IMR-90 (cell line): Measurements from ENCODE around the gene YPEL4. TPM values are rescaled to one million over a fixed set of nuclear protein-coding genes. Genes with fewer than 3 reads are reported as not detected.

ENCODE experiments used
- ATAC-seq: fragments of 200-7000 bp; cut with Tn5 transposase; 2 replicates; pipeline ENCODE4 v1.9.1; 2020; ENCODE audit warnings: low read depth, mild to moderate bottlenecking, moderate library complexity
- BruUV-seq: library from RNA; stranded (reverse); fragments of 400-500 nt; replicated peaks from 2 replicates; lab custom pipeline; 2021; lab: Mats Ljungman, UMichigan
- CTCF ChIA-PET: fragments of 300-600 bp; formaldehyde crosslinking; extraction: SDS; loops from one replicate; lab custom pipeline; 2021; ENCODE audit warnings: antibody characterized with exemption; lab: Yijun Ruan, JAX
- POLR2A ChIA-PET: fragments of 300-600 bp; sonication (Branson Sonifier 250); formaldehyde crosslinking; loops from one replicate; lab custom pipeline; 2022; ENCODE audit warnings: antibody characterized with exemption; ENCODE audit not compliant: unreplicated experiment; lab: Charles Lee
- DNase-seq: peaks from one replicate; pipeline ENCODE4 v3.0.0; 2013
- H2AFZ ChIP-seq: replicated peaks from 2 replicates; pipeline ENCODE3; 2013; ENCODE audit warnings: low read length, mild to moderate bottlenecking; ENCODE audit not compliant: poor library complexity
- H2AK5ac ChIP-seq: 2 replicates; pipeline ENCODE4 v1.6.1; 2013; ENCODE audit warnings: low read depth, low read length, inconsistent platforms
- H2AK9ac ChIP-seq: replicated peaks from 2 replicates; pipeline ENCODE3; 2013; ENCODE audit warnings: mild to moderate bottlenecking, low read depth, low read length, moderate library complexity; ENCODE audit not compliant: poor library complexity
- H2BK120ac ChIP-seq: 2 replicates; pipeline ENCODE4 v1.6.1; 2013; ENCODE audit warnings: low read depth, low read length, inconsistent platforms
- H2BK15ac ChIP-seq: 3 replicates; pipeline ENCODE4 v1.6.1; 2013; ENCODE audit warnings: low read depth, low read length, inconsistent platforms
- H2BK20ac ChIP-seq: 2 replicates; pipeline ENCODE4 v1.6.1; 2013; ENCODE audit warnings: low read depth, mild to moderate bottlenecking, inconsistent platforms, low read length, moderate library complexity
- H2BK5ac ChIP-seq: 2 replicates; pipeline ENCODE4 v1.6.1; 2013; ENCODE audit warnings: mild to moderate bottlenecking, low read depth, low read length, inconsistent platforms; ENCODE audit not compliant: poor library complexity, severe bottlenecking
- H3K14ac ChIP-seq: replicated peaks from 2 replicates; pipeline ENCODE4 v1.6.1; 2013; ENCODE audit warnings: low read depth, low read length, inconsistent platforms
- H3K18ac ChIP-seq: 2 replicates; pipeline ENCODE4 v1.6.1; 2013; ENCODE audit warnings: low read depth, low read length, control low read depth
- H3K23ac ChIP-seq: 2 replicates; pipeline ENCODE4 v1.6.1; 2013; ENCODE audit warnings: low read depth, low read length, inconsistent platforms
- H3K27ac ChIP-seq: 2 replicates; pipeline ENCODE4 v1.5.1; 2013; ENCODE audit warnings: mild to moderate bottlenecking, control low read depth, low read length; ENCODE audit not compliant: insufficient read depth
- H3K27me3 ChIP-seq: 2 replicates; pipeline ENCODE4 v1.6.1; 2013; ENCODE audit warnings: low read length; ENCODE audit not compliant: control insufficient read depth, insufficient read depth
- H3K36me3 ChIP-seq: 2 replicates; pipeline ENCODE4 v1.6.1; 2013; ENCODE audit warnings: low read length, mixed read lengths; ENCODE audit not compliant: control insufficient read depth, insufficient read depth
- H3K4ac ChIP-seq: 2 replicates; pipeline ENCODE4 v1.6.1; 2013; ENCODE audit warnings: low read depth, low read length, inconsistent platforms
- H3K4me1 ChIP-seq: 2 replicates; pipeline ENCODE4 v1.6.1; 2013; ENCODE audit warnings: low read length, mixed read lengths; ENCODE audit not compliant: control insufficient read depth, insufficient read depth
- H3K4me2 ChIP-seq: 2 replicates; pipeline ENCODE4 v1.6.1; 2013; ENCODE audit warnings: low read depth, mild to moderate bottlenecking, control low read depth, low read length, moderate library complexity
- H3K4me3 ChIP-seq: 2 replicates; pipeline ENCODE4 v1.5.1; 2013; ENCODE audit warnings: low read depth, mild to moderate bottlenecking, control low read depth, low read length, moderate library complexity; ENCODE audit not compliant: insufficient read depth
- H3K56ac ChIP-seq: 2 replicates; pipeline ENCODE4 v1.6.1; 2013; ENCODE audit warnings: low read length, inconsistent platforms; ENCODE audit not compliant: insufficient read depth; ENCODE audit errors: extremely low read depth
- H3K79me1 ChIP-seq, 2 experiments: 2 replicates each; pipeline ENCODE4 v1.6.1; 2013; ENCODE audit warnings: low read length in 2 of 2, inconsistent platforms in 1 of 2, low read depth in 1 of 2
- H3K9ac ChIP-seq: 2 replicates; pipeline ENCODE4 v1.6.1; 2013; ENCODE audit warnings: low read depth, low read length, control low read depth
- H3K9me1 ChIP-seq: 2 replicates; pipeline ENCODE4 v1.6.1; 2013; ENCODE audit warnings: low read length, inconsistent platforms; ENCODE audit not compliant: insufficient read depth
- H3K9me3 ChIP-seq: 2 replicates; pipeline ENCODE4 v1.6.1; 2013; ENCODE audit warnings: low read length; ENCODE audit not compliant: control insufficient read depth, insufficient read depth
- H4K20me1 ChIP-seq: 2 replicates; pipeline ENCODE4 v1.6.1; 2013; ENCODE audit warnings: low read length, inconsistent platforms; ENCODE audit not compliant: insufficient read depth
- H4K5ac ChIP-seq: 2 replicates; pipeline ENCODE4 v1.6.1; 2013; ENCODE audit warnings: mild to moderate bottlenecking, low read depth, low read length, control low read depth
- H4K8ac ChIP-seq, 2 experiments: 2 replicates each; pipeline ENCODE4 v1.6.1; 2013; ENCODE audit warnings: low read depth in 2 of 2, low read length in 2 of 2, control low read depth in 1 of 2, inconsistent platforms in 1 of 2
- H4K91ac ChIP-seq: 2 replicates; pipeline ENCODE4 v1.6.1; 2013; ENCODE audit warnings: low read depth, low read length, inconsistent platforms; ENCODE audit not compliant: insufficient read depth
- BHLHE40 ChIP-seq: fragments of 150-350 bp; IDR thresholded peaks from 2 replicates; pipeline ENCODE4 v1.6.1; 2016; ENCODE audit warnings: mild to moderate bottlenecking, low read depth, low read length
- CEBPB ChIP-seq: IDR thresholded peaks from 2 replicates; pipeline ENCODE4 v1.6.1; 2012; ENCODE audit warnings: low read depth, low read length, improper control_type of control experiment
- CTCF ChIP-seq: conservative IDR thresholded peaks from 2 replicates; pipeline ENCODE4 v1.5.1; 2012; ENCODE audit warnings: mild to moderate bottlenecking, low read depth, low read length, improper control_type of control experiment
- ELK1 ChIP-seq: fragments of 150-350 bp; IDR thresholded peaks from 2 replicates; pipeline ENCODE4 v1.6.1; 2016; ENCODE audit warnings: low read depth, mild to moderate bottlenecking, low read length, moderate library complexity, borderline replicate concordance
- FOS ChIP-seq: fragments of 150-350 bp; IDR thresholded peaks from 2 replicates; pipeline ENCODE4 v1.6.1; 2016; ENCODE audit warnings: low read depth, low read length
- MAFK ChIP-seq: IDR thresholded peaks from 2 replicates; pipeline ENCODE4 v1.6.1; 2012; ENCODE audit warnings: low read depth, low read length, improper control_type of control experiment
- MAZ ChIP-seq: IDR thresholded peaks from 2 replicates; pipeline ENCODE4 v1.6.1; 2012; ENCODE audit warnings: low read depth, mild to moderate bottlenecking, low read length, improper control_type of control experiment, moderate library complexity, borderline replicate concordance
- MXI1 ChIP-seq: IDR thresholded peaks from 2 replicates; pipeline ENCODE4 v1.6.1; 2012; ENCODE audit warnings: low read depth, mild to moderate bottlenecking, low read length, moderate library complexity, borderline replicate concordance
- NFE2L2 ChIP-seq: fragments of 150-350 bp; IDR thresholded peaks from 2 replicates; pipeline ENCODE4 v1.6.1; 2016; ENCODE audit warnings: low read depth, mild to moderate bottlenecking, low read length
- RFX5 ChIP-seq: IDR thresholded peaks from 2 replicates; pipeline ENCODE4 v1.8.0; 2012; ENCODE audit warnings: low read depth, mild to moderate bottlenecking, low read length, moderate library complexity
- SMC3 ChIP-seq: fragments of 150-350 bp; IDR thresholded peaks from 2 replicates; pipeline ENCODE4 v1.6.1; 2016; ENCODE audit warnings: low read depth, mild to moderate bottlenecking, antibody characterized with exemption, low read length, moderate library complexity
- USF2 ChIP-seq: fragments of 150-350 bp; IDR thresholded peaks from 2 replicates; pipeline ENCODE4 v1.6.1; 2017; ENCODE audit warnings: mild to moderate bottlenecking, antibody characterized with exemption, low read length, low read depth
- WGBS, 2 experiments: methylation state at CpG; one replicate each; pipeline versions ENCODE4 v1.1.5 to v1.1.7; 2013; ENCODE audit warnings: missing lambda C conversion rate in 2 of 2; ENCODE audit not compliant: insufficient read length in 1 of 2; ENCODE audit errors: extremely low coverage in 2 of 2; 5-methylcytosine and 5-hydroxymethylcytosine counted together
- dilution Hi-C: fragments of 300-500 bp; cut with HindIII; formaldehyde crosslinking; loops from one replicate; pipeline ENCODE4 v1.14.3; 2018; ENCODE audit warnings: low sequenced_read_pairs; ENCODE audit not compliant: unreplicated experiment
- in situ Hi-C: fragments of 300-500 bp; cut with MboI; formaldehyde crosslinking; loops from 3 replicates; pipeline ENCODE4 v1.14.3; 2019; ENCODE audit warnings: low sequenced_read_pairs, inconsistent platforms, mixed read lengths
- intact Hi-C: fragments of 100-400 bp; cut with micrococcal nuclease; formaldehyde crosslinking; loops from 2 replicates; pipeline ENCODE4 v1.10.0; 2022
- polyA plus RNA-seq, 3 experiments: library from polyadenylated mRNA; depleted of rRNA; stranded (reverse); fragments of >200 nt; gene quantifications; 2 replicates each; pipeline ENCODE4 v1.2.3, GENCODE V29; 2012; ENCODE audit warnings: low replicate concordance in 1 of 3
- total RNA-seq: library from RNA; depleted of rRNA; stranded (reverse); fragments of >200 nt; gene quantifications from 2 replicates; pipeline ENCODE4 v1.2.3, GENCODE V29; 2012

Gene YPEL4
- total and polyA plus RNA-seq, 2 of the 4 experiments (the other 2 are of a cell fraction): 0.18 to 0.79 TPM

- Histone ChIP-seq H2BK120ac (no peak overlapping the region), H2AK9ac (no peak overlapping the region), H3K9me1 (0 out of 2 replicates have a peak, but pooled peaks cover 4% of the 10 kb centered on the region), H3K9me3 (no peaks in the 10 kb centered on the region), H4K91ac (no peak overlapping the region), H2BK15ac (no peak overlapping the region), H4K20me1 (peaks cover 13% of the 10 kb centered on the region), H2BK5ac (no peak overlapping the region), H2AK5ac (no peak overlapping the region), H3K36me3 (no peaks in the 10 kb centered on the region), H3K18ac (no peak overlapping the region), H4K5ac (no peak overlapping the region), H3K4me1 (peaks cover 16% of the 10 kb centered on the region), H3K27ac (no peak overlapping the region), H3K23ac (no peak overlapping the region), H3K4ac (no peak overlapping the region), H2AFZ (no peak overlapping the region), H3K79me1 (peaks cover 0 to 2% of the 10 kb centered on the region in 2 experiments; a peak in 3 of 4 replicates), H4K8ac (no peak overlapping the region), H3K4me2 (no peak overlapping the region), H2BK20ac (no peak overlapping the region), H3K4me3 (no peak overlapping the region), H3K9ac (no peak overlapping the region), H3K27me3 (no peaks in the 10 kb centered on the region), H3K14ac (no peak overlapping the region), H3K56ac (no peak overlapping the region)
- in situ Hi-C loops (no loop called here), dilution Hi-C loops (no loop called here), intact Hi-C loops (no loop called here)
- ATAC-seq: no peak
- ChIA-PET POLR2A (no interaction called here), CTCF (no interaction called here)
- TF ChIP-seq SMC3 (no peak), RFX5 (no peak), CEBPB (no peak), FOS (no peak), ELK1 (no peak), USF2 (no peak), NFE2L2 (no peak), MAFK (no peak), MXI1 (no peak), BHLHE40 (no peak), MAZ (no peak), CTCF (no peak)
- no peak for DNase-seq
- 100% methylated on average over 2 of the region's 3 CpGs; no CpG with 5 or more reads in 1 of the 2 experiments for WGBS, 2 experiments
- no TSS peak for BruUV-seq
Observed at GRCh38 chr11:57652662-57653061, 3.0 kb upstream of the YPEL4 start.
